Neutrophil (primary cell): ENCODE measurements around the gene ANKRD36.
"Not testable (repeated sequence)": the region's sequence is repeated elsewhere in the genome, so short reads cannot be mapped to it uniquely, and the experiment has no call there.

Source experiments
- H3K27ac ChIP-seq: fragments of 200-600 bp; sonication (generic); 2 replicates; pipeline ENCODE4 v1.5.1; 2016; ENCODE audit warnings: mild to moderate bottlenecking, moderate library complexity
- H3K27me3 ChIP-seq: fragments of 200-600 bp; sonication (generic); 2 replicates; pipeline ENCODE4 v1.6.0; 2016; ENCODE audit warnings: mild to moderate bottlenecking
- H3K36me3 ChIP-seq: fragments of 200-600 bp; sonication (generic); 2 replicates; pipeline ENCODE4 v1.5.1; 2017
- H3K4me1 ChIP-seq, 2 experiments: fragments of 200-600 bp in 1 of 2; sonication (generic) in 1 of 2; 1 replicate in 1 of 2; 2 replicates in 1 of 2; pipeline versions ENCODE4 v1.5.1 to v1.6.1; 2013 to 2016; ENCODE audit warnings: low read depth in 1 of 2, low read length in 1 of 2, mild to moderate bottlenecking in 1 of 2, moderate library complexity in 1 of 2; ENCODE audit not compliant: control insufficient read depth in 1 of 2, insufficient read depth in 1 of 2
- H3K4me3 ChIP-seq, 2 experiments: fragments of 200-600 bp in 1 of 2; sonication (generic) in 1 of 2; 1 replicate in 1 of 2; 2 replicates in 1 of 2; pipeline ENCODE4 v1.5.1; 2013 to 2016; ENCODE audit warnings: low read depth in 1 of 2, low read length in 1 of 2, mild to moderate bottlenecking in 1 of 2, moderate library complexity in 1 of 2
- H3K9me3 ChIP-seq: fragments of 200-600 bp; sonication (generic); 2 replicates; pipeline ENCODE4 v1.5.1; 2016
- CTCF ChIP-seq: fragments of 200-600 bp; sonication (generic); IDR thresholded peaks from 2 replicates; pipeline ENCODE4 v1.5.1; 2016; ENCODE audit warnings: antibody characterized with exemption

The ANKRD36 gene

DNA sequence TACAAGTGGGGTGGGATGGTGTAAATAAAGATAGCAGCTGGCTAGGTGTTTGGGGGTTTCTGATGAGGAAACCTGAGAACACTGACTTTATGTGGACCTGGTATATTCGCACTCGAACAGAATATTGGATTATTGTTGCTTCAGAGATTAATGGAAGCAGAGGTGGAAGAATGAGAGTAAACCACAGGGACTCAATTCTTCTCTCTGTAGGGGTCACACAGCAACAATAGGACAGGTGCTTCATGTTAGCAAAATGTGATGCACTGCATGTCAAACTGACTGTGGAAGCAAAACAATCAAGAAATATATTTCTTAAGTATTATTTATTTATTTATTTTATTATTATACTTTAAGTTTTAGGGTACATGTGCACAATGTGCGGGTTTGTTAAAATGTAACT, 53.6 kb downstream of the ANKRD36 start:
- H3K36me3 ChIP-seq, H3K9me3 ChIP-seq, H3K4me3 ChIP-seq, H3K27me3 ChIP-seq, H3K27ac ChIP-seq, H3K4me1 ChIP-seq: not testable (repeated sequence)

- H3K27me3 ChIP-seq, result not testable (repeated sequence)
These were observed 55.0 kb downstream of the ANKRD36 start for GRCh38 chr2:97167938-97168337.

DNA sequence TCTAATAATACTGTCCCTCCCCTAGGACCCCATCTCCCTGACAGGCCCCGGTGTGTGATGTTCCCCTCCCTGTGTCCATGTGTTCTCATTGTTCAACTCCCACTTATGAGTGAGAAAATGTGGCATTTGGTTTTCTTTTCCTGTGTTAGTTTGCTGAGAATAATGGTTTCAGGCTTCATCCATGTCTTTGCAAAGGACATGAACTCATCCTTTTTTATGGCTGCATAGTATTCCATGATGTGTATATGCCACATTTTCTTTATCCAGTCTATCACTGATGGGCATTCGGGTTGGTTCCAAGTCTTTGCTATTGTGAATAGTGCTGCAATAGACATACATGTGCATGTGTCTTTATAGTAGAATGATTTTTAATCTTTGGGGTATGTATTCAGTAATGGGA, 55.6 kb downstream of the ANKRD36 start:
- H3K27ac ChIP-seq, H3K4me3 ChIP-seq, H3K36me3 ChIP-seq, H3K9me3 ChIP-seq, H3K27me3 ChIP-seq, H3K4me1 ChIP-seq: not testable (repeated sequence)

More at GRCh38 chr2:97167938-97168337, 55.0 kb downstream of the ANKRD36 start:
- not testable (repeated sequence) for H3K27ac ChIP-seq, H3K36me3 ChIP-seq, H3K4me1 ChIP-seq, H3K4me3 ChIP-seq, H3K9me3 ChIP-seq

GRCh38 chr2:97180391-97180790, 67.4 kb downstream of the ANKRD36 start:
- H3K4me1 ChIP-seq, result peaks cover 27 to 28% of the 10 kb centered on the region in 2 experiments
- H3K27ac ChIP-seq, H3K36me3 ChIP-seq, H3K9me3 ChIP-seq, H3K27me3 ChIP-seq, H3K4me3 ChIP-seq: not testable (repeated sequence)

- H3K4me3 ChIP-seq, H3K27ac ChIP-seq, H3K27me3 ChIP-seq, H3K36me3 ChIP-seq, H3K9me3 ChIP-seq: not testable (repeated sequence)
- peaks cover 34 to 41% of the 10 kb centered on the region in 2 experiments for H3K4me1 ChIP-seq
These were observed 82.4 kb downstream of the ANKRD36 start for GRCh38 chr2:97195349-97195748.

- not testable (repeated sequence) for H3K9me3 ChIP-seq, H3K4me3 ChIP-seq, H3K27me3 ChIP-seq, H3K36me3 ChIP-seq
- H3K27ac ChIP-seq, result peak overlapping the region; percentile 58
- peaks cover 53 to 60% of the 10 kb centered on the region in 2 experiments for H3K4me1 ChIP-seq
These were observed 84.3 kb downstream of the ANKRD36 start for GRCh38 chr2:97197251-97197650.

- not testable (repeated sequence) for H3K9me3 ChIP-seq, H3K36me3 ChIP-seq, H3K27me3 ChIP-seq, H3K4me3 ChIP-seq
- Histone ChIP-seq H3K4me1 (peaks cover 80% of the 10 kb centered on the region in 2 experiments), H3K27ac (peak overlapping the region; percentile 51)
These were observed 87.9 kb downstream of the ANKRD36 start for GRCh38 chr2:97200887-97201286.

DNA sequence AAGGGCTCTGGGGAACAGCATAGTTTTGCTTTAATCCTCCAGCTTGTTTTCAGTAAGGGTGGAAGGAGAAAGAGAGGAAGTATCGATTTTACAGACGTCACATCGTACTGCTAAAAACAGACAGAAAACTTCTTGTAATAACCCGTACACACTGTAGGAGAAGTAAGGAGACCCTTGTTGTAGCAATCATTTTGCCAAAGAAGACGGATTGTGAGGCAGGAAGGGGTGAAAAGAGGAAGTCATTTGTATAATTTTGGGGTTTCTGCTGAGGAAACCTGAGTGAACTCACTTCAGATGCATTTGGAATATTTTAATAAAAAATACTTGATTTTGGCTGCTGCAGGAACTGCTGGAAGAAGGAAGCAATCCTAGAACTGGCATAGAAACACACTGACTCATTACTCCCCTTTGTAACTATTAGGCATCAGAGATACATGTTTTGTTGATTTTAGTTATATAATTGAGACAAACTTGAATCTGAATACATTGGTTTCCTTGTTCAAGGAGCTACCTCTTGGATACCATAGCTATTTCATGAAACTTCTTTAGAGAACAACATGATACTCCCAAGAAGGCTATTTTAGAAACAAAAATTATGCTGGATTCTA, 89.8 kb downstream of the ANKRD36 start:
- not testable (repeated sequence) for H3K4me3 ChIP-seq, H3K27me3 ChIP-seq, H3K9me3 ChIP-seq, H3K36me3 ChIP-seq
- Histone ChIP-seq H3K4me1 (peaks cover 72 to 75% of the 10 kb centered on the region in 2 experiments), H3K27ac (peak overlapping the region; percentile 70)

- Histone ChIP-seq H3K27ac (no peak overlapping the region), H3K4me1 (peaks cover 9 to 16% of the 10 kb centered on the region in 2 experiments), H3K9me3 (no peaks in the 10 kb centered on the region), H3K27me3 (no peaks in the 10 kb centered on the region), H3K4me3 (no peak overlapping the region), H3K36me3 (peaks cover 20% of the 10 kb centered on the region)
- TF ChIP-seq CTCF, result no peak
These were observed 97.4 kb downstream of the ANKRD36 start for GRCh38 chr2:97210325-97210724.

DNA sequence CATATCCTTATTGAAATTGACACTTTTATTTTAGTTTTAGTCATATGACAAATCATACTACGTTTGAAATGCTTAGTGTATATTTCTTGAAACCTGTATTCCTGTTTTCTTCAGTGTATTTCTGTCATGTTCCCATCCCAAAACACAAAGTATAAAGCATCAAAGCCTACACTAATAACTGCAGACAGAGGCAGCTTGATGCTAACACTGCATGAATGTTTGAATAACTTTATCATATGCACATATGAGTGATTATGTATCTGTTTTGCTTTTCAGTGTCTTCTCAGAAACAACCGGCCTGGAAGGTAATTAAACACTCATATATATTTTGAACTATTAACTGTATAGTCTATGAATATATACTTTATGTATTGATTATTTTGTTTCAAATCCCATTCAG, 102.1 kb downstream of the ANKRD36 start:
- H3K4me3 ChIP-seq, H3K9me3 ChIP-seq, H3K27ac ChIP-seq, H3K27me3 ChIP-seq: not testable (repeated sequence)
- Histone ChIP-seq H3K4me1 (peaks cover 12 to 22% of the 10 kb centered on the region in 2 experiments), H3K36me3 (peaks cover 15% of the 10 kb centered on the region)

GRCh38 chr2:97230848-97231585, 118.1 kb downstream of the ANKRD36 start:
- not testable (repeated sequence) for H3K4me3 ChIP-seq, H3K9me3 ChIP-seq, H3K27me3 ChIP-seq, H3K4me1 ChIP-seq, H3K27ac ChIP-seq, H3K36me3 ChIP-seq

GRCh38 chr2:97232981-97233380, 120.0 kb downstream of the ANKRD36 start:
- H3K4me1 ChIP-seq, H3K9me3 ChIP-seq, H3K36me3 ChIP-seq, H3K27me3 ChIP-seq, H3K27ac ChIP-seq, H3K4me3 ChIP-seq: not testable (repeated sequence)

- not testable (repeated sequence) for H3K36me3 ChIP-seq, H3K4me1 ChIP-seq, H3K27me3 ChIP-seq, H3K4me3 ChIP-seq, H3K27ac ChIP-seq, H3K9me3 ChIP-seq
These were observed 120.8 kb downstream of the ANKRD36 start for GRCh38 chr2:97233660-97234295.
